ENCODE data around the gene CEBPE. TPM values are rescaled to one million over a fixed set of nuclear protein-coding genes. Genes with fewer than 3 reads are reported as not detected.

The CEBPE gene
- total RNA-seq, 1 experiment from 2014 or later = not detected

GRCh38 chr14:23069413-23069806 lies 49.6 kb downstream of the CEBPE start:
- H3K36me3 ChIP-seq (ENCODE audit: low read depth) = peaks cover 27% of the 10 kb centered on the region; the same call in 1 of the 2 replicates
- intact Hi-C loops (cut with micrococcal nuclease; ENCODE audit: unreplicated experiment) = loop anchor here (2.0 kb wide), 1 partner anchor 39 kb away; no protein-coding TSS in a partner anchor

GRCh38 chr14:23068789-23069412 lies 50.2 kb downstream of the CEBPE start:
- Histone ChIP-seq H3F3A (ENCODE audit: insufficient read depth, low read depth) (peaks cover 52% of the 10 kb centered on the region), H3K9me2 (ENCODE audit: insufficient read depth) (no peaks in the 10 kb centered on the region), H3K36me3 (ENCODE audit: low read depth) (peaks cover 27% of the 10 kb centered on the region; the same call in 1 of the 2 replicates), H3K27ac (no peak overlapping the region), H3K27me3 (ENCODE audit: insufficient read depth, low read depth) (no peaks in the 10 kb centered on the region), H2AFZ (no peak overlapping the region), H3K4me1 (replicated peaks; ENCODE audit: insufficient read depth) (peaks cover 33% of the 10 kb centered on the region), H3K9me3 (ENCODE audit: insufficient read depth, low read depth) (no peaks in the 10 kb centered on the region), H3K79me2 (ENCODE audit: low read depth) (peaks cover 45% of the 10 kb centered on the region), H3K4me2 (peak overlapping the region; percentile 38; the same call in 1 of the 2 replicates), H4K20me1 (ENCODE audit: insufficient read depth) (peaks cover 10% of the 10 kb centered on the region), H3K4me3 (no peak overlapping the region)
- ChIA-PET CTCF (interaction anchor here (0.5 to 1.5 kb wide), 25 partner anchors 9 to 886 kb away, joined by 3 to 15 read pairs (median 4); partner anchors contain the start of genes ACIN1, C14orf119, DAD1 and PABPN1), POLR2A (ENCODE audit: unreplicated experiment) (interaction anchor here (0.5 kb wide), 2 partner anchors 26 to 40 kb away, joined by 4 to 31 read pairs; partner anchors contain the start of genes ACIN1 and C14orf119)
- intact Hi-C loops (cut with micrococcal nuclease; ENCODE audit: unreplicated experiment) = loop anchor here (2.0 kb wide), 1 partner anchor 40 kb away; no protein-coding TSS in a partner anchor
- DNase-seq = peak; percentile 72 to 77
- BruUV-seq (replicated peaks) = no TSS peak
- TF ChIP-seq, protein P1, sequence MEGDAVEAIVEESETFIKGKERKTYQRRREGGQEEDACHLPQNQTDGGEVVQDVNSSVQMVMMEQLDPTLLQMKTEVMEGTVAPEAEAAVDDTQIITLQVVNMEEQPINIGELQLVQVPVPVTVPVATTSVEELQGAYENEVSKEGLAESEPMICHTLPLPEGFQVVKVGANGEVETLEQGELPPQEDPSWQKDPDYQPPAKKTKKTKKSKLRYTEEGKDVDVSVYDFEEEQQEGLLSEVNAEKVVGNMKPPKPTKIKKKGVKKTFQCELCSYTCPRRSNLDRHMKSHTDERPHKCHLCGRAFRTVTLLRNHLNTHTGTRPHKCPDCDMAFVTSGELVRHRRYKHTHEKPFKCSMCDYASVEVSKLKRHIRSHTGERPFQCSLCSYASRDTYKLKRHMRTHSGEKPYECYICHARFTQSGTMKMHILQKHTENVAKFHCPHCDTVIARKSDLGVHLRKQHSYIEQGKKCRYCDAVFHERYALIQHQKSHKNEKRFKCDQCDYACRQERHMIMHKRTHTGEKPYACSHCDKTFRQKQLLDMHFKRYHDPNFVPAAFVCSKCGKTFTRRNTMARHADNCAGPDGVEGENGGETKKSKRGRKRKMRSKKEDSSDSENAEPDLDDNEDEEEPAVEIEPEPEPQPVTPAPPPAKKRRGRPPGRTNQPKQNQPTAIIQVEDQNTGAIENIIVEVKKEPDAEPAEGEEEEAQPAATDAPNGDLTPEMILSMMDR (conservative IDR thresholded peaks at IDR 0.05) = peak; percentile 90
- no peak for TF ChIP-seq EZH2 (IDR thresholded peaks at IDR 0.05; ENCODE audit: low read depth)

More at GRCh38 chr14:23069413-23069806, 49.6 kb downstream of the CEBPE start:
- Histone ChIP-seq H3K27ac (no peak overlapping the region), H3F3A (ENCODE audit: insufficient read depth, low read depth) (peaks cover 46% of the 10 kb centered on the region), H2AFZ (no peak overlapping the region), H3K4me2 (no peak overlapping the region), H3K79me2 (ENCODE audit: low read depth) (peaks cover 45% of the 10 kb centered on the region), H3K4me3 (no peak overlapping the region), H3K4me1 (replicated peaks; ENCODE audit: insufficient read depth) (peaks cover 28% of the 10 kb centered on the region), H3K9me3 (ENCODE audit: insufficient read depth, low read depth) (no peaks in the 10 kb centered on the region), H3K9me2 (ENCODE audit: insufficient read depth) (no peaks in the 10 kb centered on the region), H3K27me3 (ENCODE audit: insufficient read depth, low read depth) (no peaks in the 10 kb centered on the region), H4K20me1 (ENCODE audit: insufficient read depth) (peaks cover 10% of the 10 kb centered on the region)
- POLR2A ChIA-PET (ENCODE audit: unreplicated experiment) = interaction anchor here (0.5 kb wide), 1 partner anchor 26 kb away, joined by 4 read pairs; the partner anchor contains the start of genes ACIN1 and C14orf119
- DNase-seq = no peak
- no TSS peak for BruUV-seq (replicated peaks)
- CTCF ChIA-PET = interaction anchor here (0.5 to 1.5 kb wide), 15 partner anchors 8 to 596 kb away, joined by 3 to 15 read pairs (median 4); partner anchors contain the start of genes ACIN1, C14orf119 and DAD1
- TF ChIP-seq EZH2 (IDR thresholded peaks at IDR 0.05; ENCODE audit: low read depth) = no peak
- TF ChIP-seq, protein P1 (conservative IDR thresholded peaks at IDR 0.05) = no peak

DNA sequence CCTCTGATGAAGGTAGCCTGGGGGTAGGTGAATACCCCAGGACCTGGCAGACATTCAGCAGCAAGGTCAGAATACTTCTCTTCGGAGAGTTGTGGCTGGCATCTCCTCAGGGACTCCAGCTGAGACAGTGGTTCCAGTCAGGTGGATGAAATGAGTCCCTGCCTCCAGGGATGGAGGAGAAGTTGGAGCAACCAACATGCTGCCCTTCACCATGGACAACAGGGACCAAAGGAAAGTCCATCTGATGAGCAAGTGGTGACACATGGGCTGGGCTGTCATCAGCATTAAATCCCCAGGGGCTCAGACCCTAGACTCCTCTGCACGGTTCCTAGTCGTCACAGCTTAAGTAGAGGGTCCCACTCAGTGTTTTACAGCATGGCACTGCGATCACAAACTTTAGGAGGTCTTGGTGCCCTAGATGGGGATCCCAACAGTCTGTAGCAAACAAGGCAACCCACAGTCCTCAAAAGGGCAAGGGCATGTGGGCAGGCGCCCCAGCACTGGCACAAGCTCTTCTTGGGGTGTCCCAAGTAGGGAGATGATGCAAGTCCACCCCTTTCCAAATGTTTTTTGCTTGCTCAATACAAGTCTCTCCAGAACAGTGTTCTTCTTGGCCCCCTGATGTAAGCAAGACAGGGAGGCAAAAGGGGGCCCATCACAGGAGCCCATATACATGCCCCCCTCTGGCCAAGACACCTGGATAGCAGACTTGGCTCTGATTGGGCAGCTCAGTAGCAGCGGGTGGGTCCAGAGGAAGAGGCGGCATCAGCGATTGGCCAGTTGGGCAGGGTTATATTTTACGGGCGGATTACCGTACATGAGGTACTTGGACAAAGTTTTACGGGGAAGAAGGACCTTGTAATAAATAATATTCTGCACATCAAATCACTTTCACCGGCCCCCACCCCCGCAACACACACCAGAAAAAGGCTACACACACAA lies 50.9 kb downstream of the CEBPE start:
- peaks cover 36% of the 10 kb centered on the region for H3K4me1 ChIP-seq (replicated peaks; ENCODE audit: insufficient read depth)
- peaks cover 54% of the 10 kb centered on the region for H3F3A ChIP-seq (ENCODE audit: insufficient read depth, low read depth)
- peak overlapping the region; percentile 38; the same call in 1 of the 2 replicates for H3K4me2 ChIP-seq
- no peaks in the 10 kb centered on the region for H3K9me3 ChIP-seq (ENCODE audit: insufficient read depth, low read depth)
- POLR2A ChIA-PET (ENCODE audit: unreplicated experiment) = interaction anchor here (0.5 to 0.6 kb wide), 2 partner anchors 41 to 1207 kb away, joined by 3 to 31 read pairs; no protein-coding TSS in a partner anchor
- H3K36me3 ChIP-seq (ENCODE audit: low read depth) = peaks cover 26% of the 10 kb centered on the region; the same call in 1 of the 2 replicates
- no TSS peak for BruUV-seq (replicated peaks)
- peaks cover 45% of the 10 kb centered on the region for H3K79me2 ChIP-seq (ENCODE audit: low read depth)
- CTCF ChIA-PET = interaction anchor here (0.5 to 1.5 kb wide), 18 partner anchors 10 to 887 kb away, joined by 3 to 15 read pairs (median 4); partner anchors contain the start of genes ACIN1, C14orf119, DAD1 and PABPN1
- no peak overlapping the region for H3K27ac ChIP-seq
- no peaks in the 10 kb centered on the region for H3K27me3 ChIP-seq (ENCODE audit: insufficient read depth, low read depth)
- no peak for DNase-seq
- peaks cover 10% of the 10 kb centered on the region for H4K20me1 ChIP-seq (ENCODE audit: insufficient read depth)
- TF ChIP-seq EZH2 (IDR thresholded peaks at IDR 0.05; ENCODE audit: low read depth) = no peak
- TF ChIP-seq, protein P1 (conservative IDR thresholded peaks at IDR 0.05) = no peak
- intact Hi-C loops (cut with micrococcal nuclease; ENCODE audit: unreplicated experiment) = loop anchor here (2.0 kb wide), 1 partner anchor 41 kb away; no protein-coding TSS in a partner anchor
- no peaks in the 10 kb centered on the region for H3K9me2 ChIP-seq (ENCODE audit: insufficient read depth)
- H3K4me3 ChIP-seq = no peak overlapping the region
- no peak overlapping the region for H2AFZ ChIP-seq
